Skin epidermis (tissue), 12 donors: ENCODE measurements around the gene TXLNG.
A peak's percentile ranks its signal among the peaks of the same experiment; 100 is the strongest.
"Not testable (repeated sequence)": the region's sequence is repeated elsewhere in the genome, so short reads cannot be mapped to it uniquely, and the experiment has no call there.

Source experiments
- H3K27ac ChIP-seq, 21 experiments: fragments of 200-600 bp; sonication (generic) in 11 of 21; one replicate each; pipeline ENCODE4 v1.5.0; 2020; ENCODE audit warnings: mild to moderate bottlenecking in 3 of 21, inconsistent platforms in 2 of 21, moderate library complexity in 2 of 21
- H3K4me3 ChIP-seq, 7 experiments: fragments of 200-600 bp; sonication (generic) in 2 of 7; one replicate each; pipeline ENCODE4 v1.5.0; 2020; ENCODE audit warnings: inconsistent platforms in 2 of 7, mild to moderate bottlenecking in 2 of 7, moderate library complexity in 1 of 7

The TXLNG gene

DNA sequence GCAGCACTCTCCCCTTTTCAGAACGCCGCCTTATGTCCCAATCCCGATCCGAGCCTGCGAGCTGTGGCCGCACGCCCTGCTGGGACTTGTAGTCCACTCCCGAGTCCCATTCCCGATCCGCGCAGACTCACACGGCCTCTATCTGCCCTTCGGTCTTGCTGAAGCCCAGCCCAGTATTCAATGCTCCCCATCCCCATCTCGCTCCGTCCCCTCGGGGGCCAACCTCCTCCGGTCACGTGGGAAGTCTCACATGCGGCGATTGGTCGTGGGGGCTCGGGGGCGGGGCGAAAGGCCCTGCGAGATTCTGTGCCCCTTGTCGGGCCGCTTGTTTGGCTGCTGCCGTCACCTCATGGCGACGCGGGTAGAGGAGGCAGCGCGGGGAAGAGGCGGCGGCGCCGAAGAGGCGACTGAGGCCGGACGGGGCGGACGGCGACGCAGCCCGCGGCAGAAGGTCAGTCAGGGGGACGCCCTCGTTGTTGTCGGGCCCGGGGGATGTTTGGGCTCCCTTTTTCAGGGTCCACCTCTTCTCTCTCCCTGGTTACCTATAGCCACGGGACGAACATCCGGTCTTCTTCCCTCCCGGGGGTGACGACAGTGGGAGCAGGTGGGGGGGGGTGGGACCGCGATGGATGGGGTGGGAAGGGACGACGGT lies at the start of gene TXLNG:
Gene TXLNG, plus strand, starts transcription at position 328 of the 652 bp plus-strand sequence. Its CDS starts 22 bp downstream, at position 350.
- peak within 1 kb of the TSS; percentile 19 to 93 (median 83) for H3K27ac ChIP-seq

DNA sequence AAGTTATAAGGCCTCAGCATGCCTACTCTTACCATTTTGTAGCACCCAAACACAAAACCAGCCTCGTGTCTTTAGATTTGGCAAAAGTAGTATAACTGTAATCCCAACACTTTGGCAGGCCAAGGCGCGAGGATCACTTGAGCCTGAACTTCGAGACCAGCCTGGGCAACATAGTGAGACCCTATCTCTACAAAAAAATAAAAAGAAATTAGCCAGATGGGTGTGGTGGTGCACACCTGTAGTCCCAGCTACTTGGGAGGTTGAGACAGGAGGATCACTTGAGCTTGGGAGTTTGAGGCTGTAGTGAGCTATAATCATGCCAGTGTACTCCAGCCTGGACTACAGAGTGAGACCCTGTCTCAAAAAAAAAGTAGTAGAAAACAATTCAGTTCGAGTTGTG lies 49.2 kb upstream of the TXLNG start:
- no peak overlapping the region for H3K4me3 ChIP-seq

More for the DNA sequence above, at the start of gene TXLNG:
- peak within 1 kb of the TSS; percentile 52 to 86 (median 68) for H3K4me3 ChIP-seq

DNA sequence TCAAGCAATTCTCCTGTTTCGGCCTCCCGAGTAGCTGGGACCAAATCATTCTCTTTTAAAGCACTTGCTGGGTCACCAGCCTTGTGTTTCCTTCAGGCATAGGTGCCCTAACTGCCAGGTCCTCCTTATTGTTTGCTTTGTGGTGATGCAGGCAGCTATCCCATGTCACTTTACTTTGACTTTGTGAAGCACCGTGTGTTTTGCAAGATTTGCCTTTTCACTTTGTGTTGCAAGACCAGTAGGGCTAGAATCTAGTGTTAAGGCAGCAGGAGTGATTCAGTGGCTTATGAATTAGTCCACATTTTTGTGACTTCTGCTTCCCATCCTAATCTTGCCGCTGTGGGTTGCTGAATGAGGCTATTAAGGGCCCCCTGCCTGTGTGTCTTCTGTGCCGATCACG lies 46.7 kb upstream of the TXLNG start:
- H3K27ac ChIP-seq, result no peak overlapping the region
- no peak overlapping the region for H3K4me3 ChIP-seq

More for the DNA sequence above, 49.2 kb upstream of the TXLNG start:
- H3K27ac ChIP-seq, result no peak overlapping the region

DNA sequence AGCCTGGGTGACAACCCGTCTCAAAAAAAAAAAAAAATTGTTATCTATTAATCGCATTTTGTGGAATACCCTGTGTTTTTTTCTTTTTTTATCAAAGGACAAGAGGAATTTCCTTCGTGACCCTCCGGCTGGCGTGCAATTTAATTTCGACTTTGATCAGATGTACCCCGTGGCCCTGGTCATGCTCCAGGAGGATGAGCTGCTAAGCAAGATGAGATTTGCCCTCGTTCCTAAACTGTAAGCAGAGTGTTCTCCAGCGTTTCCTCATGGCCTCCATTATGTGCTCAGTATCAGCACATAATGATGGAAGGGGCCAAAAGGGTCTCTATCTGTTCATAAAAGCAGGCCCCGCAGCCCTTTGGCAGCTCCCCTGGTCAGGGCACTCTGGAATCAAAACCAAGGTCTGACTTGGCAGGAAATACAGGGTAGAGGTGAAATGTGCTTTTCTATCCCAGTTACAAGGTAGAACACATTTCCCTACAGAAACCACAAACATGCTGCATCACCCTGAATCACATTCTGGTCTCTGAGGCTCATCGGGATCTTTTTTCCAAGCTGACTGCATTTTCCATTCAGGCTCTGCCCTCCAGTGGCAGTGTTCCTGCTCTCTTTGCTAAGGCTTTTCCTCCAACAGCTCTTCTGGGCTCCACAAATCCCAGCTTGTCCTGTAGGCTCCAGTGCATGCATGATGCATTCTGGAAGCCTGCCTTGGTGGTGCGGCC lies 42.5 kb upstream of the TXLNG start:
- Histone ChIP-seq H3K27ac (no peak overlapping the region), H3K4me3 (no peak overlapping the region)

DNA sequence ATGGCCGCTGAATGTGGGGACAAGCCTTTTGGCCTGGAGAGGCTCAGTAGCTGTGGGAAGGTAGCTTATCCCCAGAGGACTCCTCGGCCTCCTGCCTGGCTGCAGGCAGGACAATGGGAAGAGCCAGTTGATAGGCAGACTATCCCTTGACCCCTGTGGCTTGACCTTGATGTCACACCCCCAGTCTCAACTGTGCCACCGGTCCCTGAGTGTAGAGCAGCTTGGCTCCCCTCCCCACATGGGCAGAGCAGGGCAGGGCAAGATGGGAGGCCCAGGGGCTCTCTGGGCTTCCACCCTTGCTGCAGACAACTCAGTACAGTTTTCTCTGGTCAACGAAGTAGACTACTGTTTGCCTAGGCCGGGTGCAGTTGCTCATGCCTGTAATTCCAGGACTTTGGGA lies 41.2 kb upstream of the TXLNG start:
- H3K27ac ChIP-seq, result no peak overlapping the region
- H3K4me3 ChIP-seq, result no peak overlapping the region

DNA sequence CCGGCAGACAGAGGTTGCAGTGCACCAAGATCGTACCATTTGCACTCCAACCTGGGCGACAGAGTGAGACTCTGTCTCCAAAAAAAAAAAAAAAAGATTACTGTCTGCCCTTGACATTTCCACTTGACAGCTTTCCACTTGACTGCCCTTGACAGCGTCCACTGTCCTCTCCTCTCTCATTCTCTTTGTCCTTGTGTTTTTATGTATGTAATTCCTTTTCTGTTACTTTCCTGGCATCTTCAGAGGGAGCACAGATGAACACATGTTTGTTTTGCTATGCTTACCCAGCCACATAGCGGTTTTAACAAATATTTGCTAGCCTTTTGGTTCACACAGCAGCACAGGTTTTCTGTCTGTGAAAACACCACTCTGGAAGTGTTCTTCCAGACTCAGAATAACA lies 40.6 kb upstream of the TXLNG start:
- H3K27ac ChIP-seq, result no peak overlapping the region

DNA sequence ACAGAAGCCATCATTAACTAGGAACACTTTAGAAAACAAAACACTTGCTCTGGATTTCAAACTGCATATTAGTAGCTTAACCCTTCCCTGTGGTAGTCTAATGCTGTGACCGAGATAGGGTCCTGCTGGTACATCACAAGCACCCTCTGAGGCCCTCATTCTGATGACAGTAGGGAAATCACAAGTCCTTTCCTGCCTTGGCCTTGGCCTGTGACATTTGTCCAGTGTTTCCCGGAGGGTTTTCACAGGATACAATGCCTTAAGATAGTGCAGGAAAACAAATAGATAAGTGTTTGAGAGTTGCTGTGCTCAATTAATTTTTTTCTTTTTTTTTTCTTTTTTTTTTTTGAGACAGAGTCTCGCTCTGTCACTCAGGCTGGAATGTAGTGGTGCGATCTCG lies 37.8 kb upstream of the TXLNG start:
- Histone ChIP-seq H3K4me3 (no peak overlapping the region), H3K27ac (no peak overlapping the region)

More for the DNA sequence above, 40.6 kb upstream of the TXLNG start:
- no peak overlapping the region for H3K4me3 ChIP-seq

DNA sequence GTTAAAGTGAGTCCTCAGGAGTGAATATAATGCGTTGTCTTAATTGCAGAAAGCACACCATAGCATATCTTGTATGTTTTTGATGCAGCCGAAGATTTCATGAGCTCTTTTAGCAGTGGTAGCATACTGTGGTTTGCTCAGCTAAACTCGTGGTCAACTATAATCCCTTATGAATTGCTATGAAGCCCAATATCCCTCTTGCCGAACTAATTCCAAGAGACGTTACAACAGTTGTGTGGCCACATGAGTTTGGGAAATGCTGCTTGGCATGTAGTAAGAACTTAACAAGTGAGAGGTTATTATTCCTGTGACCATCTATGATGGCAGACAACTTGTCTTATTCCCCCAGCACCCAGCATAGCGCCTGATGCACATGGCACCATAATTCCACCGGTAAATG lies 36.1 kb upstream of the TXLNG start:
- no peak overlapping the region for H3K4me3 ChIP-seq
- no peak overlapping the region for H3K27ac ChIP-seq

DNA sequence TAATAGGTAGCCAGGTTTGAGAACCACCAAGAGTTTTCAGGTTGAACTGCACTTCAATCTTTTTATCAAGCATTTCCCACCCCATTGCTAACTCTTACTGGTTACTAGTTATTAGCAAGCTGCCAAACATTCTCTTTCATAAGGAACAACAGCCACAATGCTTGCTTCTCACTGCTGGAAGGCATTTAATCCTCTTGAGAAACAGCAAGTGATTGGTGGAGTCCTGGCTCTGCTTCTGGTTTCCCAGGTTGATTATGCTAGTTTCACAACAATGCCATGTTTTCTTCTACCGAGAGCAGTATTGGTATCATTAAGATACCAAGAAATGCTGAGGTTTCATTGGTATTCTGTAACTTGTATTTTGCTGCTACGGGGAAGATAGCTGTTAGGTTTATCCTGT lies 32.2 kb upstream of the TXLNG start:
- H3K4me3 ChIP-seq, result no peak overlapping the region
- H3K27ac ChIP-seq, result no peak overlapping the region

DNA sequence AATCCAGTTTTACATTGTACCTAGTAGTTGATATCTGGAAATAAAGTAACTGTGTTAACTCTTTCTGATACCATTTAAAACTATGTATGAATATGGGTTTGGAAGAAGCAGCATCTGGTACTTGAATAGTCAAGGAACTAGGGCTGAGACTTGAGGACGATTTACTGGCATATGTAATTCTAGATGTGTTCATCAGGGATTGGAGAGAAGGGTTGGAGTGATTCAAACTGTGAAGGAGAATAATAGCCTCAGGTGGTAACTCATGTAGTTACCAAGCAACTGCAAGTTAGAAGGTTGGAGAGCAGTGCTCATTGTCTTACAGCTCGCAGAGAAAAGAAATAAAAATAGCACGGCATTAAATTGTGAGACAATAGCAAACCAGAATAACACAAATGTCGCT lies 29.5 kb upstream of the TXLNG start:
- H3K4me3 ChIP-seq, result no peak overlapping the region
- no peak overlapping the region for H3K27ac ChIP-seq

DNA sequence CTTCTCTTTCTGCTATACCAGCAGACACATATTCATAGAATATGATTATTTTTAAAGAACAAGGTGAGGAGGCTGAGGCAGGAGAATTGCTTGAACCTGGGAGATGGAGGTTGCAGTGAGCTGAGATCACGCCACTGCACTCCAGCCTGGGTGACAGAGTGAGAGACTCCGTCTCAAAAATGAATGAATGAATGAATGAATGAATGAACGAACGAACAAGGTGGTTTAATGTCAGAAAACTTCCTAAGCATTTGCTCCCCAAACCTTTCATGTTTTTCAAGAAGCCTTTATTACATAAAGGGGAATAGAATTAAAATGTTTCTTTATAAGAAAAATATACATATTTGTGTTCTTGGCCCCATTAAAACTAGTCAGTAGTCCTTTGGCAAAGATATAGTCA lies 24.8 kb upstream of the TXLNG start:
- not testable (repeated sequence) for H3K4me3 ChIP-seq, H3K27ac ChIP-seq

DNA sequence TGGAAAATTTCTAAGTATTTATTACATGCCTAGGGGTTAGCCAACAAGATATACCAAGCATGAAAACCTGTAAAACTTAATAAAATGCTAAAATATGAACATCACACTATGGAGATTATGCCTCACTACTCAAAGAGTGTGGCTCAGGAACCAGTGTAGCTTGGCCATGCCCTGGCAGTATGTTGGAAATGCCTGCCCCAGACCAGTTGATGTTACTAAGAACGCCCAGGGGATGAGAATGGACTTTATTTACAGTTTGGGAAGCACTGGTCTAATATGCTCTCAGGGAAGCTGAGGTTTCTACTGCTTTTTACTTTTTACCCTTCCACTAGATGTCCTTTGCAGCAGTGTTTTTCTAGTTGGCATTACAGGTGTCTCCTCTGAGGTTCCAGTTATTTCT lies 23.7 kb upstream of the TXLNG start:
- Histone ChIP-seq H3K27ac (no peak overlapping the region), H3K4me3 (no peak overlapping the region)

DNA sequence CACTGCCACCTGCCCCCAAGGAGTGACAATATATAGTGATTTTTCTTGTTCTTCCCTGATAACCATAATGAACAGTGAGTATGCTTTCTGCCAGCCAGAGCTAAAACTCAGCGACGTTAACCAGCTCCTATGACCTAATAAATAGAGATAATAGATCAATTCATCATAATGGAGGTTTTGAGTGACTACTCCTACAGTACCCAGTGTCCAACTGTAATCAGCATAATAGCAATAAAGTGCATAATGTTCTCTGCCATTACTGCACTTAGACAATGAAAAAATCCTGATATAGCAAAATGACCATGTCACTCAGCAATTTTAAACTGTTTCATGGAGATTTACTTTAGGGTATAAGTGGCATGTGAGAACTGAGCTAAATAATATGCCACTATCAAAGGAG lies 20.7 kb upstream of the TXLNG start:
- Histone ChIP-seq H3K27ac (no peak overlapping the region), H3K4me3 (no peak overlapping the region)

DNA sequence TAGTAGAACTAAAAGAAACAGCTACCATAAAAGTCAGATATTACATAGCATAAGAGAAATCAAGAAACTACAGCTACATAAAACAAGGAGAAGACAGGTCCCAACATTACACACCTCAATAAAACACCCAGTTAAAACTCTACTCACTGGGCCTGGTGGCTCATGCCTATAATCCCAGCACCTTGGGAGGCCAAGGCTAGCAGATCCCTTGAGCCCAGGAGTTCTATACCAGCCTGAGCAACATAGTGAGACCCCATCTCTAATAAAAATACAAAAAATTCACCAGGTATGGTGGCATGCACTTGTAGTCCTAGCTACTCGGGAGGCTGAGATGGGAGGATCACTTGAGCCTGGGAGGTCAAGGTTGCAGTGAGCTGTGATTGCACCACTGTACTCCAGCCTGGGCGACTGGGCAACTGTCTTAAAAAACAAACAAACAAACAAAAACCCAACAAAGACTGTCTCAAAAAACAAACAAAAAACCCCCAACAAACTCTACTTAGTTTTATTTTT lies 15.2 kb upstream of the TXLNG start:
- Histone ChIP-seq H3K27ac (no peak overlapping the region), H3K4me3 (no peak overlapping the region)

DNA sequence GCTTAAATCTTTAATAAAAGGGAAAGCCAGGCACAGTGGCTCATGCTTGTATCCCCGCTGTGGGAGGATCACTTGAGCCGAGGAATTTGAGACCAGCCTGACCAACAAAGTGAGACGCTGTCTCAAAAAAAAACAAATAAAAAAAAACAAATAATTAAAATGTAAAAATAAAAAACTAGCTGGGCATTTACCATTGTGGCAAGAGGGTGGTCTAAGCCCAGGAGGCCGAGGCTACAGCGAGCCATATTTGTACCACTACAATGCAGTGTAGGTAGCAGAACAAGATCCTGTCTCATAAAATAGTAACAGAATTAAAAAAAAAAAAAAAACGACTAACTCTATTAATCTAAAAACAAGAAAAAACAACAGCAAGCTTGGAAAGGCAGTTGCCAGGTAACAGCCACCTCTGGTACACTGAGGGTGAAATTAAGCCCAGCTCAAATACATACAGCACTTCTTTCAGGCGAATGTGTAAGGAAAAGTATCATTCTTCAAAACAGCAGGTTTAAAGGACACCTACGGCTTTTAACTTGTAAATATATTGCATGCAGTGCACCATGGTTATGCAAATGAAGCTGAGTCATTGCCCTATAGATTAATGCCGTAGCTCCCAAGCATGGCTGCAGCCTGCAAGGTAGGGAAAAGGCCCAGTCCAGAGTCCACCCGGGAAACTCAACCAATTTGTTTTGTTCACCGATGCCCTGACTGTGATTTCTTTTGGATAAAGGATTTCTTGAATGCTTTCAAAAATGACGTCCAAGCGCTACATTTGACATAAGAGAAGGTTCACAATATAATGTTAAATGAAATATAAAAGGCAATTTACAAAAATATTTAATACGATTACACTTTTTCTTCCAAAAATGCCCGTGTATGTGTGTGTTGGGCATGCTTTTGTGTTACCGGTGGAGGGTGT lies 14.5 kb upstream of the TXLNG start:
- Histone ChIP-seq H3K4me3 (no peak overlapping the region), H3K27ac (no peak overlapping the region)

DNA sequence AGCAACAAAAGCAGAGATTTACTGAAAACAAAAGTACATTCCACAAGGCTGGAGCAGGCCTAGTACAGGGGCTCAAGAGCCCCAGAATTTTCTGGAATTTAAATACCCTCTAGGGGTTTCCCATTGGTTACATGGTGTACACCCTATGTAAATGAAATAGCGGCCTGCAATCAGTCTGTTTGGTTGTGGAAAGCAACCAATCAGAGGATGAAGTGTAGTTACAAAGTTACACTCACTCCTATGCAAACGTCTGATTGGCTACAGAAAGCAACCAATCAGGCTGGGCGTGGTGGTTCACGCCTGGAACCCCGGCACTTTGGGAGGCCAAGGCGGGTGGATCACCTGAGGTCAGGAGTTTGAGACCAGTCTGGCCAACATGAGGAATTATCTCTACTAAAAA lies 13.8 kb upstream of the TXLNG start:
- H3K27ac ChIP-seq, result no peak overlapping the region
- no peak overlapping the region for H3K4me3 ChIP-seq

DNA sequence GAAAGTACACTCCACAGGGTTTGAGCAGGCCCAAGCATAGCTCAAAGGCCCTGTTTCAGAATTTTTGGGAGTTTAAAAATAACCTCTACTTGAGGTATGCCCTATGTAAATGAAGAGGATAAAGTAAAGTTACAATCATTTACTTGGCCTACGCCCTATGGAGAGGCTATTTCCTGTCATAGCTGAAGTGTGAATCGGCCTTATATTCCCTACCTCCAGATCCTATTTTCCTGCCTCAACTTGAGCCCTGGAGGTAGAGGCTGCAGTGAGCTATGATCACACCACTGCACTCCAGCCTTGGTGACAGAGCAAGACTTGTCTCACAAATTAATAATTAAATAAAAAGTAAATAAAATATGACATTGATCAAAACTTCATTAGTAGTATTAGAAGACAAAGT lies 11.5 kb upstream of the TXLNG start:
- Histone ChIP-seq H3K4me3 (no peak overlapping the region), H3K27ac (no peak overlapping the region)

DNA sequence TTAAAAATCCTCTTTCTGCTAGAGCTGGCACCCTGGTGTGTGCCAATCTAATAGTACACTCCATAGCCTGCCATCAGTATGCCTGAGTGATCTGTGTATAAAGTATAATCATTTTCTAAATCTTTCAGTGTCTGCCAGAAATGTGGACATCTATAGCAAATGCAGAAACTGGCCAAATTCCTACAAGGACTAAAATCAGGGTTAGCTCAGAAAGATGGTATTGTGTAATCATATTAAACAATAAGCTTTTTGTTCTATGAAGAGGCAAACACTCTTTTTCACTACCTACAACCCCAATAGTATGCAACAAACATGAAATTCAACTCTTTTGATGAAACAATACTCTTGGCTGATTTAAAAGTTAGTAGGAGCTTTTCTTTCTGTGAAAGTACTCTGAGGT lies 7.7 kb upstream of the TXLNG start:
- Histone ChIP-seq H3K27ac (no peak overlapping the region), H3K4me3 (no peak overlapping the region)

DNA sequence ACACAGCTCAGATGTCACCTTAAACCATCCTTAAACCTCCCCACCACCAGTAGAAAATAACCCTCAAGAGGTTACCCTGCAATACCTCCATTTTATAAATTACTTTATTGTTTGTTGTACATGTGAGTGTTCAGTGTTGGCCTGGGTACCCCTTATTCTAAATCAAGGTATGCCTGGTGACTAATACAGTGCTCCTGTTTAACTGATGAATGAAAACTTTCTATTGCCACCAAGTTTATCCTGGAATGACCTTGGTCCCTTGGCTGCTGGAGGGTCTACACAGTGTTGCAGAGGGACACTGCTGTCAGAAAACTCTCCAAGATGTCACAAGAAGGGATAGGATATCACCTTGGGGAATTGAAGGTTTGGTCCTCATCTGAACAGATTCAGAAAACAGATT lies 7.3 kb upstream of the TXLNG start:
- Histone ChIP-seq H3K27ac (no peak overlapping the region), H3K4me3 (no peak overlapping the region)

DNA sequence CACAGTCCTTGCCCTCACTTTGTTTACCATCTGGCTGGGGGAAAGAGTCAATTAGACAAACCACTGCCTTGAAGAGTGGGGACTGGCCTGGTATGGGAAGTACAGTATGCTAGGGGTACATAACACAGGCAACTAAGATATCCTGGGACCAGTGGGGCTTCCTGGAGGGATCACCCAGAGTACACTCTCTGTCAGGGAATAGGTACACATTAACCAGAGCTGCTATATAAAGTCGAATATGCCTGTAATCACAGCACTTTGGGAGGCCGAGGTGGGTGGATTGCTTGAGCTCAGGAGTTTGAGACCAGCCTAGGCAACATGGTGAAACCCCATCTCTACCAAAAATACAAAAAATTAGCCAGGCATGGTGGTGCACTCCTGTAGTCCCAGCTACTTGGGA lies 6.5 kb upstream of the TXLNG start:
- H3K27ac ChIP-seq, H3K4me3 ChIP-seq: not testable (repeated sequence)
